ENCODE results near the gene KLHL30. TPM values are rescaled to one million over a fixed set of nuclear protein-coding genes. Genes with fewer than 3 reads are reported as not detected.

The KLHL30 gene
- polyA plus RNA-seq, 1 donor (not counting 4 experiments of a cell fraction or from before 2014, with no cell fraction given) = not detected

- Histone ChIP-seq H3K79me2 (ENCODE audit: control insufficient read depth, insufficient read depth, low read length) (no peaks in the 10 kb centered on the region), H3K27ac (ENCODE audit: control insufficient read depth, insufficient read depth, low read length) (no peak overlapping the region), H4K20me1 (ENCODE audit: control insufficient read depth, extremely low read depth, insufficient read depth, low read length) (no peaks in the 10 kb centered on the region), H3K36me3 (ENCODE audit: control insufficient read depth in 2 of 2, extremely low read depth in 1 of 2, insufficient read depth in 2 of 2, low read length in 2 of 2) (peaks cover 26 to 52% of the 10 kb centered on the region in 2 experiments), H3K27me3 (ENCODE audit: control insufficient read depth, extremely low read depth, insufficient read depth, low read length) (no peaks in the 10 kb centered on the region), H3K9me1 (ENCODE audit: control insufficient read depth, extremely low read depth, insufficient read depth, low read length) (no peaks in the 10 kb centered on the region), H3K4me3 (ENCODE audit: control insufficient read depth in 2 of 3, extremely low read depth in 1 of 3, insufficient read depth in 2 of 3, low read depth in 1 of 3, low read length in 3 of 3) (no peak overlapping the region), H3K4me2 (ENCODE audit: control insufficient read depth, extremely low read depth, insufficient read depth, low read depth, low read length) (no peak overlapping the region), H3K4me1 (ENCODE audit: control insufficient read depth, extremely low read depth, insufficient read depth, low read length) (peaks cover 36% of the 10 kb centered on the region), H3K9me3 (ENCODE audit: control insufficient read depth, low read depth, low read length) (no peaks in the 10 kb centered on the region), H3K9ac (ENCODE audit: control insufficient read depth, extremely low read depth, insufficient read depth, low read length) (no peak overlapping the region), H2AFZ (ENCODE audit: control insufficient read depth, low read length) (no peak overlapping the region)
- TF ChIP-seq CTCF (optimal IDR thresholded peaks at IDR 0.05 in 1 of 3, IDR thresholded peaks at IDR 0.05 in 1 of 3, conservative IDR thresholded peaks at IDR 0.05 in 1 of 3; ENCODE audit: extremely low read depth in 1 of 3, insufficient read depth in 2 of 3, low read length in 3 of 3) = peak; percentile 21 to 49 (median 37)
- TF ChIP-seq EZH2 (IDR thresholded peaks at IDR 0.05; ENCODE audit: low read length) = no peak
- dilution Hi-C loops (cut with MboI; ENCODE audit: extremely low pct_ligation_motif_present, low sequenced_read_pairs) = no loop called here
- DNase-seq (ENCODE audit: low read depth, low spot score) (no peak), FAIRE-seq (no peak)
Observed at GRCh38 chr2:238173692-238174091, 35.2 kb downstream of the KLHL30 start.

- dilution Hi-C loops (cut with MboI; ENCODE audit: extremely low pct_ligation_motif_present, low sequenced_read_pairs) = no loop called here
- TF ChIP-seq EZH2 (IDR thresholded peaks at IDR 0.05; ENCODE audit: low read length) = no peak
Observed at GRCh38 chr2:238174291-238174690, 35.8 kb downstream of the KLHL30 start.

GRCh38 chr2:238174701-238175100 lies 36.2 kb downstream of the KLHL30 start:
- dilution Hi-C loops (cut with MboI; ENCODE audit: extremely low pct_ligation_motif_present, low sequenced_read_pairs) = no loop called here
- H2AFZ ChIP-seq (ENCODE audit: control insufficient read depth, low read length) = no peak overlapping the region
- H4K20me1 ChIP-seq (ENCODE audit: control insufficient read depth, extremely low read depth, insufficient read depth, low read length) = no peaks in the 10 kb centered on the region
- TF ChIP-seq CTCF (optimal IDR thresholded peaks at IDR 0.05 in 1 of 3, IDR thresholded peaks at IDR 0.05 in 1 of 3, conservative IDR thresholded peaks at IDR 0.05 in 1 of 3; ENCODE audit: extremely low read depth in 1 of 3, insufficient read depth in 2 of 3, low read length in 3 of 3) (no peak), EZH2 (IDR thresholded peaks at IDR 0.05; ENCODE audit: low read length) (no peak)
- no peaks in the 10 kb centered on the region for H3K27me3 ChIP-seq (ENCODE audit: control insufficient read depth, extremely low read depth, insufficient read depth, low read length)
- H3K9me3 ChIP-seq (ENCODE audit: control insufficient read depth, low read depth, low read length) = no peaks in the 10 kb centered on the region
- H3K79me2 ChIP-seq (ENCODE audit: control insufficient read depth, insufficient read depth, low read length) = no peaks in the 10 kb centered on the region
- no peak overlapping the region for H3K9ac ChIP-seq (ENCODE audit: control insufficient read depth, extremely low read depth, insufficient read depth, low read length)
- peaks cover 26% of the 10 kb centered on the region for H3K4me1 ChIP-seq (ENCODE audit: control insufficient read depth, extremely low read depth, insufficient read depth, low read length)
- H3K4me2 ChIP-seq (ENCODE audit: control insufficient read depth, extremely low read depth, insufficient read depth, low read depth, low read length) = no peak overlapping the region
- H3K9me1 ChIP-seq (ENCODE audit: control insufficient read depth, extremely low read depth, insufficient read depth, low read length) = no peaks in the 10 kb centered on the region
- peak overlapping the region; percentile 8 for H3K27ac ChIP-seq (ENCODE audit: control insufficient read depth, insufficient read depth, low read length)
- peaks cover 33 to 55% of the 10 kb centered on the region in 2 experiments for H3K36me3 ChIP-seq (ENCODE audit: control insufficient read depth in 2 of 2, extremely low read depth in 1 of 2, insufficient read depth in 2 of 2, low read length in 2 of 2)
- no peak for FAIRE-seq
- no peak for DNase-seq (ENCODE audit: low read depth, low spot score)
- H3K4me3 ChIP-seq (ENCODE audit: control insufficient read depth in 2 of 3, extremely low read depth in 1 of 3, insufficient read depth in 2 of 3, low read depth in 1 of 3, low read length in 3 of 3) = no peak overlapping the region

More at GRCh38 chr2:238174291-238174690, 35.8 kb downstream of the KLHL30 start:
- no peaks in the 10 kb centered on the region for H3K9me3 ChIP-seq (ENCODE audit: control insufficient read depth, low read depth, low read length)
- H3K36me3 ChIP-seq (ENCODE audit: control insufficient read depth in 2 of 2, extremely low read depth in 1 of 2, insufficient read depth in 2 of 2, low read length in 2 of 2) = peaks cover 30 to 52% of the 10 kb centered on the region in 2 experiments
- H3K4me1 ChIP-seq (ENCODE audit: control insufficient read depth, extremely low read depth, insufficient read depth, low read length) = peaks cover 30% of the 10 kb centered on the region
- no peaks in the 10 kb centered on the region for H3K79me2 ChIP-seq (ENCODE audit: control insufficient read depth, insufficient read depth, low read length)
- H3K4me3 ChIP-seq (ENCODE audit: control insufficient read depth in 2 of 3, extremely low read depth in 1 of 3, insufficient read depth in 2 of 3, low read depth in 1 of 3, low read length in 3 of 3) = no peak overlapping the region
- no peak for FAIRE-seq
- H3K27ac ChIP-seq (ENCODE audit: control insufficient read depth, insufficient read depth, low read length) = peak overlapping the region; percentile 8
- H4K20me1 ChIP-seq (ENCODE audit: control insufficient read depth, extremely low read depth, insufficient read depth, low read length) = no peaks in the 10 kb centered on the region
- H2AFZ ChIP-seq (ENCODE audit: control insufficient read depth, low read length) = no peak overlapping the region
- no peak overlapping the region for H3K9ac ChIP-seq (ENCODE audit: control insufficient read depth, extremely low read depth, insufficient read depth, low read length)
- H3K9me1 ChIP-seq (ENCODE audit: control insufficient read depth, extremely low read depth, insufficient read depth, low read length) = no peaks in the 10 kb centered on the region
- no peaks in the 10 kb centered on the region for H3K27me3 ChIP-seq (ENCODE audit: control insufficient read depth, extremely low read depth, insufficient read depth, low read length)
- H3K4me2 ChIP-seq (ENCODE audit: control insufficient read depth, extremely low read depth, insufficient read depth, low read depth, low read length) = no peak overlapping the region
- DNase-seq (ENCODE audit: low read depth, low spot score) = no peak
